Neural progenitor cell (in vitro differentiated cells): ENCODE measurements around the gene MACROD2.

Experiments used
- EZH2 ChIP-seq: fragments of 200-600 bp; sonication (generic); IDR thresholded peaks from 2 replicates; pipeline ENCODE4 v1.6.1; 2017; ENCODE audit warnings: antibody characterized with exemption, mild to moderate bottlenecking, moderate library complexity
- TF ChIP-seq, protein P1 (sequence below): fragments of 200-600 bp; sonication (generic); IDR thresholded peaks from 2 replicates; pipeline ENCODE4 v1.5.1; 2017; ENCODE audit warnings: antibody characterized with exemption, mild to moderate bottlenecking

DNA sequence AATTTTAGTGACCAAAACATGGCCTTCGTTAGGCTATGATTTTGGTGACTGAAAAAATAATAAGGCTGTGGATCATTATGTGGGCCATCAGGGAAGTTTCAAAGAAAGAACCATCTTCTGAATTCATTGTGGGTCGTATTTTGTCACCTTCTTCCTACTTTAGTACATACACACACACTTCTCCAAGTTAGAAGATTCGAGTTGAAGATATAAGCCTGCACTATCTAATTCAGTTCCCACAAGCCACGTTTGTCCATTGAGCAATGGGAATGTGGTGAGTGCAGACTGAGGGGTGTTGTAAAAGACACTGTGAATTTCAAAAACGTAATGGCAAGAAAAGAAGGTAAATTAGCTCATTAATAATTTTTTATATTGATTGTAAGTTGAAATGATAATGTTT is 1812.0 kb downstream of the MACROD2 start:
- TF ChIP-seq, protein P1, sequence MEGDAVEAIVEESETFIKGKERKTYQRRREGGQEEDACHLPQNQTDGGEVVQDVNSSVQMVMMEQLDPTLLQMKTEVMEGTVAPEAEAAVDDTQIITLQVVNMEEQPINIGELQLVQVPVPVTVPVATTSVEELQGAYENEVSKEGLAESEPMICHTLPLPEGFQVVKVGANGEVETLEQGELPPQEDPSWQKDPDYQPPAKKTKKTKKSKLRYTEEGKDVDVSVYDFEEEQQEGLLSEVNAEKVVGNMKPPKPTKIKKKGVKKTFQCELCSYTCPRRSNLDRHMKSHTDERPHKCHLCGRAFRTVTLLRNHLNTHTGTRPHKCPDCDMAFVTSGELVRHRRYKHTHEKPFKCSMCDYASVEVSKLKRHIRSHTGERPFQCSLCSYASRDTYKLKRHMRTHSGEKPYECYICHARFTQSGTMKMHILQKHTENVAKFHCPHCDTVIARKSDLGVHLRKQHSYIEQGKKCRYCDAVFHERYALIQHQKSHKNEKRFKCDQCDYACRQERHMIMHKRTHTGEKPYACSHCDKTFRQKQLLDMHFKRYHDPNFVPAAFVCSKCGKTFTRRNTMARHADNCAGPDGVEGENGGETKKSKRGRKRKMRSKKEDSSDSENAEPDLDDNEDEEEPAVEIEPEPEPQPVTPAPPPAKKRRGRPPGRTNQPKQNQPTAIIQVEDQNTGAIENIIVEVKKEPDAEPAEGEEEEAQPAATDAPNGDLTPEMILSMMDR = no peak
- no peak for TF ChIP-seq EZH2
